HEK293T (cell line): Measurements from ENCODE around the gene CCDC158.

ENCODE experiments used
- ELF4 ChIP-seq: fragments of 450-650 bp; IDR thresholded peaks from 2 replicates; pipeline ENCODE4 v1.6.1; 2017; ENCODE audit warnings: antibody characterized with exemption
- FOXK2 ChIP-seq: fragments of 450-650 bp; IDR thresholded peaks from 2 replicates; pipeline ENCODE4 v1.6.1; 2016; ENCODE audit warnings: mild to moderate bottlenecking
- L3MBTL2 ChIP-seq: fragments of 450-650 bp; conservative IDR thresholded peaks from 2 replicates; pipeline ENCODE4 v1.6.1; 2016; ENCODE audit warnings: mild to moderate bottlenecking
- SP1 ChIP-seq: fragments of 450-650 bp; IDR thresholded peaks from 2 replicates; pipeline ENCODE4 v1.6.1; 2017
- SUZ12 ChIP-seq: fragments of 450-650 bp; IDR thresholded peaks from 2 replicates; pipeline ENCODE4 v1.6.1; 2016; ENCODE audit warnings: mild to moderate bottlenecking
- ZNF384 ChIP-seq: fragments of 450-650 bp; IDR thresholded peaks from 2 replicates; pipeline ENCODE4 v1.6.1; 2016
- TF ChIP-seq, protein P1 (sequence below): fragments of 450-650 bp; IDR thresholded peaks from 2 replicates; pipeline ENCODE4 v1.6.1; 2016

DNA sequence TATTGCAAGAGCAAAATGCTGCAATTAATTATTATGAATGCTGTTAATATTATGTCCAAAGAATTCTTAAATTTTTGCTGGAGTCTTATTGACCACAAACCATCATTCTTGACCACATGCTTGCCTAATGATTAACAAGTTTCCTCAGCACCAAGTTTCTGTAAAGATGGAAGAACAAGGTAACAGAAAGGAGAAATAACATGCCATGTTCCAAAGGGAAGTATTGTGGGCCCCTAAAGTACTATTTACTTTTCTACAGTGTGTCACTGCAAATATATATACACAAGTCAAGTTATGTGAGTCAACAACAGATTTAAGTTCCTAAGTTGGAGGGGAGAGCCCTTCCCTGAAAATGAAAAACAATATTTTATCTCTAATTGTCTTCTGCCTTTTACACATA lies 148.9 kb downstream of the CCDC158 start:
- TF ChIP-seq ZNF384, result no peak
- TF ChIP-seq SUZ12, result no peak
- TF ChIP-seq FOXK2, result no peak
- no peak for TF ChIP-seq ELF4
- no peak for TF ChIP-seq SP1
- TF ChIP-seq L3MBTL2, result no peak
- TF ChIP-seq, protein P1, sequence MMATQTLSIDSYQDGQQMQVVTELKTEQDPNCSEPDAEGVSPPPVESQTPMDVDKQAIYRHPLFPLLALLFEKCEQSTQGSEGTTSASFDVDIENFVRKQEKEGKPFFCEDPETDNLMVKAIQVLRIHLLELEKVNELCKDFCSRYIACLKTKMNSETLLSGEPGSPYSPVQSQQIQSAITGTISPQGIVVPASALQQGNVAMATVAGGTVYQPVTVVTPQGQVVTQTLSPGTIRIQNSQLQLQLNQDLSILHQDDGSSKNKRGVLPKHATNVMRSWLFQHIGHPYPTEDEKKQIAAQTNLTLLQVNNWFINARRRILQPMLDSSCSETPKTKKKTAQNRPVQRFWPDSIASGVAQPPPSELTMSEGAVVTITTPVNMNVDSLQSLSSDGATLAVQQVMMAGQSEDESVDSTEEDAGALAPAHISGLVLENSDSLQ, result no peak
